A549 (cell line): Measurements from ENCODE around the gene PDXK. TPM values are rescaled to one million over a fixed set of nuclear protein-coding genes. Genes with fewer than 3 reads are reported as not detected.

Experiments used
- ATAC-seq, 2 experiments: fragments of 200-7000 bp in 1 of 2; fragments of >200 bp in 1 of 2; cut with Nextera tagmentation in 1 of 2; cut with Tn5 transposase in 1 of 2; 3 replicates each; pipeline versions ENCODE4 v1.8.0 to v1.9.1; 2018 to 2020; ENCODE audit warnings: mild to moderate bottlenecking in 1 of 2, moderate library complexity in 1 of 2
- CTCF ChIA-PET: fragments of 300-600 bp; sonication (Branson Sonifier 250); formaldehyde crosslinking; extraction: SDS; loops from one replicate; lab custom pipeline; 2021; ENCODE audit warnings: antibody characterized with exemption, inconsistent platforms; lab: Yijun Ruan, JAX
- POLR2A ChIA-PET: fragments of 350-600 bp; formaldehyde crosslinking; extraction: SDS; loops from one replicate; lab custom pipeline; 2021; ENCODE audit warnings: antibody characterized with exemption, inconsistent platforms; lab: Yijun Ruan, JAX
- DNase-seq, 2 experiments: peaks; one replicate each; pipeline versions ENCODE4 v3.0.0 to v3.0.0-alpha.2; 2011 to 2016; ENCODE audit warnings: low read depth in 1 of 2, low spot score in 1 of 2
- FAIRE-seq: peaks from 2 replicates; lab custom pipeline; 2011; peaks lifted over from hg19 to GRCh38; lab: Jason Lieb, UNC
- H3K27ac ChIP-seq, 2 experiments: fragments of >200 bp; sonication (Bioruptor Twin); formaldehyde crosslinking; 3 replicates each; pipeline ENCODE4 v1.5.1; 2016 to 2017
- H3K4me1 ChIP-seq: fragments of >200 bp; sonication (Bioruptor Twin); formaldehyde crosslinking; 3 replicates; pipeline ENCODE4 v1.6.1; 2016
- H3K4me2 ChIP-seq: fragments of >200 bp; sonication (Bioruptor Twin); formaldehyde crosslinking; 3 replicates; pipeline ENCODE4 v1.6.1; 2016
- H3K4me3 ChIP-seq: fragments of >200 bp; sonication (Bioruptor Twin); formaldehyde crosslinking; 3 replicates; pipeline ENCODE4 v1.5.1; 2016
- H3K9me3 ChIP-seq: fragments of >200 bp; sonication (Bioruptor Twin); formaldehyde crosslinking; 3 replicates; pipeline ENCODE4 v1.6.1; 2016
- BCL3 ChIP-seq: fragments of >200 bp; sonication (Bioruptor Twin); formaldehyde crosslinking; IDR thresholded peaks from 3 replicates; pipeline ENCODE4 v1.6.1; 2016
- BHLHE40 ChIP-seq: IDR thresholded peaks from 2 replicates; pipeline ENCODE4 v1.6.1; 2012; ENCODE audit warnings: low read depth, low read length, inconsistent platforms
- CBX2 ChIP-seq: fragments of 200-600 bp; sonication (generic); IDR thresholded peaks from 2 replicates; pipeline ENCODE4 v1.6.1; 2016; ENCODE audit warnings: low read depth, mild to moderate bottlenecking, borderline replicate concordance
- CBX8 ChIP-seq: fragments of 200-600 bp; sonication (generic); IDR thresholded peaks from 2 replicates; pipeline ENCODE4 v1.6.1; 2016
- ELK1 ChIP-seq: fragments of 150-350 bp; IDR thresholded peaks from 2 replicates; pipeline ENCODE4 v1.6.1; 2014; ENCODE audit warnings: low read depth, mild to moderate bottlenecking, low read length
- EP300 ChIP-seq, 2 experiments: fragments of >200 bp; sonication (Bioruptor Twin); formaldehyde crosslinking; IDR thresholded peaks; 2 replicates in 1 of 2; 3 replicates in 1 of 2; pipeline ENCODE4 v1.6.1; 2016 to 2017
- HOXA7 ChIP-seq: fragments of 250-450 bp; sonication (Bioruptor Pico); IDR thresholded peaks from 2 replicates; pipeline ENCODE4 v1.5.0; 2020; ENCODE audit warnings: mild to moderate bottlenecking, moderate library complexity
- HOXB13 ChIP-seq: fragments of 250-450 bp; sonication (Bioruptor Pico); IDR thresholded peaks from 2 replicates; pipeline ENCODE4 v1.5.0; 2020; ENCODE audit warnings: low read depth, mild to moderate bottlenecking, moderate library complexity
- HOXB5 ChIP-seq: fragments of 250-450 bp; sonication (Bioruptor Pico); IDR thresholded peaks from 2 replicates; pipeline ENCODE4 v1.5.0; 2020; ENCODE audit warnings: mild to moderate bottlenecking, moderate library complexity
- JUNB ChIP-seq: fragments of >200 bp; sonication (Bioruptor Twin); formaldehyde crosslinking; IDR thresholded peaks from 2 replicates; pipeline ENCODE4 v1.6.1; 2016
- MAX ChIP-seq: IDR thresholded peaks from 2 replicates; pipeline ENCODE4 v1.6.1; 2012
- MAZ ChIP-seq: fragments of 150-350 bp; IDR thresholded peaks from 2 replicates; pipeline ENCODE4 v1.6.1; 2014; ENCODE audit warnings: antibody characterized with exemption, low read depth, low read length, borderline replicate concordance
- NR3C1 ChIP-seq: fragments of >200 bp; sonication (Bioruptor Twin); formaldehyde crosslinking; IDR thresholded peaks from 3 replicates; pipeline ENCODE4 v1.6.1; 2017
- PHF8 ChIP-seq: fragments of 200-600 bp; sonication (generic); IDR thresholded peaks from 2 replicates; pipeline ENCODE4 v1.6.1; 2016; ENCODE audit warnings: low read depth, mild to moderate bottlenecking, antibody characterized with exemption, moderate library complexity, borderline replicate concordance
- POLR2AphosphoS2 ChIP-seq: conservative IDR thresholded peaks from 2 replicates; pipeline ENCODE4 v1.6.1; 2012; ENCODE audit warnings: low read length, improper control_type of control experiment, inconsistent platforms
- RAD21 ChIP-seq, 2 experiments: fragments of >200 bp in 1 of 2; sonication (Bioruptor Twin) in 1 of 2; formaldehyde crosslinking in 1 of 2; IDR thresholded peaks in 1 of 2; conservative IDR thresholded peaks in 1 of 2; 2 replicates in 1 of 2; 3 replicates in 1 of 2; pipeline ENCODE4 v1.6.1; 2012 to 2018; ENCODE audit warnings: inconsistent platforms in 1 of 2
- RARB ChIP-seq: fragments of 250-450 bp; sonication (Bioruptor Pico); IDR thresholded peaks from 2 replicates; pipeline ENCODE4 v1.8.0; 2021; ENCODE audit warnings: mild to moderate bottlenecking, moderate library complexity
- RFX5 ChIP-seq: fragments of 450-650 bp; IDR thresholded peaks from 2 replicates; pipeline ENCODE4 v1.7.1; 2014; ENCODE audit warnings: antibody characterized with exemption, mild to moderate bottlenecking, moderate library complexity
- RNF2 ChIP-seq: fragments of 200-600 bp; sonication (generic); IDR thresholded peaks from 2 replicates; pipeline ENCODE4 v1.6.1; 2016; ENCODE audit warnings: low read depth, mild to moderate bottlenecking, antibody characterized with exemption, moderate library complexity, borderline replicate concordance
- SMC3 ChIP-seq: fragments of >200 bp; sonication (Bioruptor Twin); formaldehyde crosslinking; IDR thresholded peaks from 3 replicates; pipeline ENCODE4 v1.6.1; 2018; ENCODE audit warnings: inconsistent platforms
- TFCP2L1 ChIP-seq: fragments of 250-450 bp; sonication (Bioruptor Pico); IDR thresholded peaks from 2 replicates; pipeline ENCODE4 v1.5.0; 2021; ENCODE audit warnings: mild to moderate bottlenecking
- USF2 ChIP-seq: fragments of 450-650 bp; IDR thresholded peaks from 2 replicates; pipeline ENCODE4 v1.6.1; 2014; ENCODE audit warnings: antibody characterized with exemption
- ZC3H11A ChIP-seq: fragments of 450-650 bp; IDR thresholded peaks from 2 replicates; pipeline ENCODE4 v1.6.1; 2014; ENCODE audit warnings: antibody characterized with exemption, mild to moderate bottlenecking
- ZFP36 ChIP-seq: fragments of 450-650 bp; IDR thresholded peaks from 2 replicates; pipeline ENCODE4 v1.6.1; 2014; ENCODE audit warnings: borderline replicate concordance; ENCODE audit not compliant: partially characterized antibody
- WGBS: methylation state at CpG from one replicate; pipeline ENCODE4 v1.1.6; 2017; ENCODE audit errors: missing lambda C conversion rate; 5-methylcytosine and 5-hydroxymethylcytosine counted together
- polyA plus RNA-seq, 4 experiments: library from polyadenylated mRNA; depleted of rRNA in 3 of 4; stranded (reverse); fragments of >200 nt; fragmentation: RNase III in 1 of 4; extraction: RNeasy Plus Mini Kit Qiagen cat#74134 plus additional on column Dnase treatment in 1 of 4; gene quantifications; 2 replicates in 3 of 4; 3 replicates in 1 of 4; pipeline ENCODE4 v1.2.3, GENCODE V29; 2011 to 2017

The PDXK gene
- polyA plus RNA-seq, 2 of the 4 experiments (the other 2 are of a cell fraction): 220 to 292 TPM

GRCh38 chr21:43737158-43737950 lies 18.4 kb downstream of the PDXK start:
- no peak overlapping the region for H3K4me3 ChIP-seq
- no peak for ATAC-seq
- no peak for DNase-seq
- 97% methylated on average over 29 of the region's 35 CpGs for WGBS
- H3K27ac ChIP-seq: peak overlapping the region in 1 of 2 experiments; percentile 52; a peak in 2 of 6 replicates
- H3K9me3 ChIP-seq: no peaks in the 10 kb centered on the region
- FAIRE-seq: no peak
- ChIA-PET POLR2A (interaction anchor here (0.6 kb wide), 1 partner anchor 10 kb away, joined by 4 read pairs; no protein-coding TSS in a partner anchor), CTCF (interaction anchor here (1.4 to 3.9 kb wide), 2 partner anchors 10 to 12 kb away, joined by 3 to 15 read pairs; no protein-coding TSS in a partner anchor)
- no peak overlapping the region for H3K4me2 ChIP-seq
- H3K4me1 ChIP-seq: peaks cover 89% of the 10 kb centered on the region
- TF ChIP-seq HOXA7 (CRISPR knock-in tag): no peak
- no peak for TF ChIP-seq POLR2AphosphoS2
- no peak for TF ChIP-seq ELK1
- no peak for TF ChIP-seq USF2
- TF ChIP-seq NR3C1: no peak
- TF ChIP-seq RFX5: no peak
- no peak for TF ChIP-seq PHF8

GRCh38 chr21:43739621-43740435 lies 20.9 kb downstream of the PDXK start:
- WGBS: 71% methylated on average over 13 of the region's 25 CpGs
- ATAC-seq: peak; percentile 65 to 69

GRCh38 chr21:43740497-43741156 lies 21.7 kb downstream of the PDXK start:
- H3K9me3 ChIP-seq: no peaks in the 10 kb centered on the region
- WGBS: 38% methylated on average over 10 of the region's 25 CpGs
- FAIRE-seq (no peak), DNase-seq (peak; percentile 66 to 83), ATAC-seq (peak; percentile 76 to 79)
- CTCF ChIA-PET: interaction anchor here (1.1 to 1.4 kb wide), 3 partner anchors 9 to 19 kb away, joined by 3 to 4 read pairs (median 4); no protein-coding TSS in a partner anchor
- POLR2A ChIA-PET: interaction anchor here (1.5 kb wide), 1 partner anchor 13 kb away, joined by 11 read pairs; no protein-coding TSS in a partner anchor
- H3K4me3 ChIP-seq: no peak overlapping the region
- H3K4me2 ChIP-seq: peak overlapping the region; percentile 42
- peaks cover 75% of the 10 kb centered on the region for H3K4me1 ChIP-seq
- H3K27ac ChIP-seq: peak overlapping the region; percentile 23 to 79
- TF ChIP-seq POLR2AphosphoS2 (peak; percentile 70; the same call in 1 of the 2 replicates), RFX5 (no peak), ELK1 (no peak), MAZ (no peak), MAX (0 out of 2 replicates have a peak, but pooled peaks have one; percentile 16), BCL3 (no peak), RAD21 (conservative IDR thresholded peaks at IDR 0.05 in 1 of 2, IDR thresholded peaks at IDR 0.05 in 1 of 2) (0 out of 5 replicates have a peak, but pooled peaks of 1 of the 2 experiments have one; percentile 0), EP300 (IDR thresholded peaks at IDR 0.05) (no peak), BHLHE40 (no peak), JUNB (no peak), RNF2 (no peak), ZFP36 (no peak), CBX2 (no peak), SMC3 (no peak), HOXA7 (CRISPR knock-in tag) (no peak), HOXB13 (CRISPR knock-in tag) (no peak), PHF8 (no peak), TFCP2L1 (CRISPR knock-in tag) (peak; percentile 44; the same call in 1 of the 2 replicates), ZC3H11A (no peak), CBX8 (no peak)

More at GRCh38 chr21:43739621-43740435, 20.9 kb downstream of the PDXK start:
- H3K9me3 ChIP-seq: no peaks in the 10 kb centered on the region
- POLR2A ChIA-PET: interaction anchor here (1.5 kb wide), 1 partner anchor 12 kb away, joined by 11 read pairs; no protein-coding TSS in a partner anchor
- DNase-seq: peak; percentile 48 to 51
- TF ChIP-seq RARB (no peak), HOXA7 (CRISPR knock-in tag) (0 out of 2 replicates have a peak, but pooled peaks have one; percentile 9), HOXB5 (no peak)
- H3K4me2 ChIP-seq: peak overlapping the region; percentile 42
- no peak for FAIRE-seq
- CTCF ChIA-PET: interaction anchor here (1.1 to 3.9 kb wide), 3 partner anchors 10 to 19 kb away, joined by 4 to 15 read pairs (median 4); no protein-coding TSS in a partner anchor
- H3K4me1 ChIP-seq: peaks cover 81% of the 10 kb centered on the region
- no peak overlapping the region for H3K4me3 ChIP-seq
- peak overlapping the region in 1 of 2 experiments; percentile 79; a peak in 3 of 6 replicates for H3K27ac ChIP-seq
